IMR-90 (cell line): ENCODE measurements around the gene RFX2.

Experiments
- CEBPB ChIP-seq: IDR thresholded peaks from 2 replicates; pipeline ENCODE4 v1.6.1; 2012; ENCODE audit warnings: low read depth, low read length, improper control_type of control experiment
- CHD1 ChIP-seq: IDR thresholded peaks from 2 replicates; pipeline ENCODE4 v1.6.1; 2012; ENCODE audit warnings: low read depth, low read length, improper control_type of control experiment
- CTCF ChIP-seq: conservative IDR thresholded peaks from 2 replicates; pipeline ENCODE4 v1.5.1; 2012; ENCODE audit warnings: mild to moderate bottlenecking, low read depth, low read length, improper control_type of control experiment
- ELK1 ChIP-seq: fragments of 150-350 bp; IDR thresholded peaks from 2 replicates; pipeline ENCODE4 v1.6.1; 2016; ENCODE audit warnings: low read depth, mild to moderate bottlenecking, low read length, moderate library complexity, borderline replicate concordance
- MAZ ChIP-seq: IDR thresholded peaks from 2 replicates; pipeline ENCODE4 v1.6.1; 2012; ENCODE audit warnings: low read depth, mild to moderate bottlenecking, low read length, improper control_type of control experiment, moderate library complexity, borderline replicate concordance
- NFE2L2 ChIP-seq: fragments of 150-350 bp; IDR thresholded peaks from 2 replicates; pipeline ENCODE4 v1.6.1; 2016; ENCODE audit warnings: low read depth, mild to moderate bottlenecking, low read length
- POLR2A ChIP-seq: IDR thresholded peaks from 2 replicates; pipeline ENCODE4 v1.6.1; 2012; ENCODE audit warnings: mild to moderate bottlenecking, low read depth, low read length
- RAD21 ChIP-seq: IDR thresholded peaks from 2 replicates; pipeline ENCODE4 v1.6.1; 2012; ENCODE audit warnings: low read length, improper control_type of control experiment
- RCOR1 ChIP-seq: IDR thresholded peaks from 2 replicates; pipeline ENCODE4 v1.6.1; 2012; ENCODE audit warnings: mild to moderate bottlenecking, low read length, improper control_type of control experiment; ENCODE audit not compliant: insufficient replicate concordance
- SMC3 ChIP-seq: fragments of 150-350 bp; IDR thresholded peaks from 2 replicates; pipeline ENCODE4 v1.6.1; 2016; ENCODE audit warnings: low read depth, mild to moderate bottlenecking, antibody characterized with exemption, low read length, moderate library complexity
- USF2 ChIP-seq: fragments of 150-350 bp; IDR thresholded peaks from 2 replicates; pipeline ENCODE4 v1.6.1; 2017; ENCODE audit warnings: mild to moderate bottlenecking, antibody characterized with exemption, low read length, low read depth

GRCh38 chr19:5983367-5983955, 126.8 kb downstream of the RFX2 start:
- TF ChIP-seq CTCF = no peak
- no peak for TF ChIP-seq POLR2A
- peak; percentile 68; the same call in 1 of the 2 replicates for TF ChIP-seq CEBPB
- TF ChIP-seq RCOR1 = no peak
- TF ChIP-seq USF2 = no peak
- TF ChIP-seq ELK1 = no peak
- TF ChIP-seq CHD1 = no peak
- no peak for TF ChIP-seq MAZ
- no peak for TF ChIP-seq NFE2L2
- no peak for TF ChIP-seq RAD21
- no peak for TF ChIP-seq SMC3
